Choroid plexus epithelial cell (primary cell): ENCODE measurements around the gene ADK.

Experiments
- DNase-seq: peaks from one replicate; pipeline ENCODE4 v3.0.0-alpha.2; 2010; ENCODE audit warnings: low read depth
- H3K4me3 ChIP-seq: 2 replicates; pipeline ENCODE4 v1.5.1; 2011; ENCODE audit warnings: low read depth, mild to moderate bottlenecking, control low read depth, low read length, moderate library complexity
- TF ChIP-seq, protein P1 (sequence below): conservative IDR thresholded peaks from 2 replicates; pipeline ENCODE4 v1.5.1; 2011; ENCODE audit warnings: low read depth, mild to moderate bottlenecking, control low read depth, inconsistent platforms, low read length, moderate library complexity

The ADK gene

DNA sequence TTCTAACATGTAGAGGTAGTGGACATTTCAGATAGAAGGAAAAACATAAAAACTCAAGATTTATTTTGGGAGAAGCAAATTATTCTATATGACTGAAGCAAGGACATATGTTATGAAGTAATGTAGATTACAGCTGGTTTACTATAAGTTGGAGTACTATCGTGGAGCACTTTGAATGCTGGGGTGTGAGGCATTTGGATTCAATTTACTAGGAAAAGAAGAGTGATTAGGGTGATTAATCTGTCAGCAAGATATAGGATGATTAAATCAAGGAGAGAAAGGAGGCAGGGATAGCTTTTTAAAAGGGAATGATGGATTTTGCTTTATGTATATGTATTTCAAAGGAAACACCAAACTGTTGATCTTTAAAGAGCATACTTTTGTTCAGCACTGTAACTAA, 356.9 kb downstream of the ADK start:
- TF ChIP-seq, protein P1, sequence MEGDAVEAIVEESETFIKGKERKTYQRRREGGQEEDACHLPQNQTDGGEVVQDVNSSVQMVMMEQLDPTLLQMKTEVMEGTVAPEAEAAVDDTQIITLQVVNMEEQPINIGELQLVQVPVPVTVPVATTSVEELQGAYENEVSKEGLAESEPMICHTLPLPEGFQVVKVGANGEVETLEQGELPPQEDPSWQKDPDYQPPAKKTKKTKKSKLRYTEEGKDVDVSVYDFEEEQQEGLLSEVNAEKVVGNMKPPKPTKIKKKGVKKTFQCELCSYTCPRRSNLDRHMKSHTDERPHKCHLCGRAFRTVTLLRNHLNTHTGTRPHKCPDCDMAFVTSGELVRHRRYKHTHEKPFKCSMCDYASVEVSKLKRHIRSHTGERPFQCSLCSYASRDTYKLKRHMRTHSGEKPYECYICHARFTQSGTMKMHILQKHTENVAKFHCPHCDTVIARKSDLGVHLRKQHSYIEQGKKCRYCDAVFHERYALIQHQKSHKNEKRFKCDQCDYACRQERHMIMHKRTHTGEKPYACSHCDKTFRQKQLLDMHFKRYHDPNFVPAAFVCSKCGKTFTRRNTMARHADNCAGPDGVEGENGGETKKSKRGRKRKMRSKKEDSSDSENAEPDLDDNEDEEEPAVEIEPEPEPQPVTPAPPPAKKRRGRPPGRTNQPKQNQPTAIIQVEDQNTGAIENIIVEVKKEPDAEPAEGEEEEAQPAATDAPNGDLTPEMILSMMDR: no peak
- H3K4me3 ChIP-seq: no peak overlapping the region
- DNase-seq: no peak

DNA sequence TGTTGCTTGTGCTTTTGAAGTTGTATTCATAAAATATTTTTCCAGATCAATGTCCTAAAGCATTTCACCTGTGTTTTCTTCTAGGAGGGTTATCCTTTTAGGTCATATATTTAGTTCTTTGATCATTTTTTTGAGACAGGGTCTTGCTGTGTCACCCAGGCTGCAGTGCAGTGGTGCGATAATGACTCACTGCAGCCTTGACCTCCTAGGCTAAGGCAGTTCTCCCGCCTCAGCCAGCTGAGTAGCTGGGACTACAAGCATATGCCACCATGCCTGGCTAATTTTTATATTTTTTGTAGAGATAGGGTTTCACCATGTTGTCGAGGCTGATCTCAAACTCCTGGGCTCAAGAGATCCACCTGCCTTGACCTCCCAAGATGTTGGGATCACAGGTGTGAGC, 359.6 kb downstream of the ADK start:
- no peak for DNase-seq
- no peak overlapping the region for H3K4me3 ChIP-seq
- TF ChIP-seq, protein P1: no peak

DNA sequence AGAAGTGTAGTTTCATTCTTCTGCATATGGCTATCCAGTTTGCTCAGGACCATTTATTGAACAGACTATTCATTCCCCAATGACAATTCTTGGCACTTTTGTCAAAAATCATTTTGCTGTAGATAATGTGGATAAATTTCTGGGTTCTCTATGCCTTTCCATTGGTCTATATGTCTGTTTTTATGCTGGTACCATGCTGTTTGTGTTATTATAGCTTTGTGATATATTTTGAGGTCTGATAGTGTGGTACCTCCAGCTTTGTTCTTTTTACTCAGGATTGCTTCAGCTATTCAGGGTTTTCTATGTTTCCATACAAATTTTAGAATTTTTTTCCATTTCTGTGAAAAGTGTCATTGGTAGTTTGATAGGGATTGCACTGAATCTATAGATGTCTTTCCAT, 360.0 kb downstream of the ADK start:
- no peak overlapping the region for H3K4me3 ChIP-seq
- TF ChIP-seq, protein P1: no peak
- DNase-seq: no peak

DNA sequence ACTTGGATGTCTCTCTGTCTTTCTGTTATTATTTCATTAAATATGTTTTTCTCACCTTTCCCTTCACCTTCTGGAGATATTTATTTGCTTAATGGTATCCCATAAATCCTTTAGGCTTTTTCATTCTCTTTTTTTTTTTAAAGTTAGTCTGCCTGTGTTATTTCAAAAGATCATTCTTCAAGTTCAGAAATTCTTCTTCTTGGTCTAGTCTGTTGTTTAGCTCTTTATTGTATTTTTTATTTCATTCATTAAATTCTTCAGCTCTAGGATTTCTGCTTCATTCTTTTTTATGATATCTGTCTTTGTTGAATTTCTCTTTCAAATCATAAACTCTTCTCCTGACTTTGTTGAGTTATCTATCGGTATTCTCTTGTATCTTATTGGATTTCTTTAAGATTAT, 363.3 kb downstream of the ADK start:
- H3K4me3 ChIP-seq: no peak overlapping the region
- no peak for DNase-seq
- TF ChIP-seq, protein P1: no peak

DNA sequence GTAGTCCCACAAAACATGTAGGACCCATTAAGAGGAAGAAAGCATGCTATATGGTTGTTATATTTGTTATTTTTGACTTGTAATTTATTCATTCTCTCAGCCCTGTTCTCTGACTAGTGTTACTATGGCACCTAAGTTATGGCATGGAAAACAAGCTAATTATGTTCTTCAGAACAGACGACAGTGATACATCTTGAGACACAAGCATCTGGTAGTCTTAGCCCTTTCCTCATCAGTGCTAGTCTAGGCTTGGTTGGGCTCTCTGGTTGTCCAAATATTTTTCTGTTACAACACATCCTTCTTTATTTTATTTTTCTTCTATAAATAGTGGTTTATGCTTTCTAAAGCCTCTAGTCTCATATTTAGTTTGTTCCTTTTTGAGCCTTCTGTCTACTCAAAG, 367.0 kb downstream of the ADK start:
- TF ChIP-seq, protein P1: no peak
- no peak overlapping the region for H3K4me3 ChIP-seq
- DNase-seq: no peak

DNA sequence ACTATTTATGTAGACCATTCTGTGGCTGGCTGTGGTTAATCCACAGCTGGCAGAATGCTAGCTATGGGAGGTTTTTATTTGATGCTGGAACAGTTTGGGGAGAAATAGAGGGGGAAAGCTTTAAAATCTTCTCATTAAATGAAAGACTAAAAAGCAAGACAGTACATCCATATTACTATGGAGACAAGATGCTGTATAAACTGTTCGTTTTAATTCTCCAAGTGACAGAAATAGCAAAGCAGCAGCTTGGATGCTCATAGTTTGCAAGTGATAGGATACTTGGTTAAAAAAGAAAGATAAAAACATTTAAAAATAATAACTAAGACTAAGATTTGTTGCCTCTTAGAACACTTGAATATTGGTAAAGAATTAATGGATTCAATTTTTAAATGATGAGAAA, 370.5 kb downstream of the ADK start:
- TF ChIP-seq, protein P1: no peak
- H3K4me3 ChIP-seq: no peak overlapping the region
- no peak for DNase-seq

DNA sequence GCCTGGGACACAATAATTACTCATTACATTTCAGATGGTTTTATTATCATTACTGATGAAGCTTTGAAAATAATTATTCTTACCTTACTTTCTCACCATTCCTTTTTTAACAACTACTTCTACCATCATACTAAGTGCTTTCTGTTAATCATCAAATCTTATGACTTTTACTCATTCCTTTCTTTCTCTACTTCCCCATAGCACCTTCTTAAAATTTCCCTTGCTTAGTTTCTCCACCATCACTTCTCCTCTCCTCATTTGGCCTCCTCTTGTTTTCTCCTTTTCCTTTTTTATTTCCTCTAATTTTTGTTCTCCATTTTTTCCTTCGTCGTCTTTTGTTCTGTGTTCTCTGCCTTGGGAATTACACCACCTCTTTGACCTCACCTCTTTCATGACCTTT, 372.2 kb downstream of the ADK start:
- DNase-seq: no peak
- TF ChIP-seq, protein P1: no peak
- no peak overlapping the region for H3K4me3 ChIP-seq
